ENCODE measurements around the gene ITGA11. TPM values are rescaled to one million over a fixed set of nuclear protein-coding genes. Genes with fewer than 3 reads are reported as not detected.

ITGA11 gene
- total RNA-seq, 1 donor from 2014 or later, result 7.0 TPM

GRCh38 chr15:68271854-68272471, 160.0 kb downstream of the ITGA11 start:
- TF ChIP-seq, protein P1, sequence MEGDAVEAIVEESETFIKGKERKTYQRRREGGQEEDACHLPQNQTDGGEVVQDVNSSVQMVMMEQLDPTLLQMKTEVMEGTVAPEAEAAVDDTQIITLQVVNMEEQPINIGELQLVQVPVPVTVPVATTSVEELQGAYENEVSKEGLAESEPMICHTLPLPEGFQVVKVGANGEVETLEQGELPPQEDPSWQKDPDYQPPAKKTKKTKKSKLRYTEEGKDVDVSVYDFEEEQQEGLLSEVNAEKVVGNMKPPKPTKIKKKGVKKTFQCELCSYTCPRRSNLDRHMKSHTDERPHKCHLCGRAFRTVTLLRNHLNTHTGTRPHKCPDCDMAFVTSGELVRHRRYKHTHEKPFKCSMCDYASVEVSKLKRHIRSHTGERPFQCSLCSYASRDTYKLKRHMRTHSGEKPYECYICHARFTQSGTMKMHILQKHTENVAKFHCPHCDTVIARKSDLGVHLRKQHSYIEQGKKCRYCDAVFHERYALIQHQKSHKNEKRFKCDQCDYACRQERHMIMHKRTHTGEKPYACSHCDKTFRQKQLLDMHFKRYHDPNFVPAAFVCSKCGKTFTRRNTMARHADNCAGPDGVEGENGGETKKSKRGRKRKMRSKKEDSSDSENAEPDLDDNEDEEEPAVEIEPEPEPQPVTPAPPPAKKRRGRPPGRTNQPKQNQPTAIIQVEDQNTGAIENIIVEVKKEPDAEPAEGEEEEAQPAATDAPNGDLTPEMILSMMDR (IDR thresholded peaks at IDR 0.05; ENCODE audit: insufficient read depth, low read length, poor library complexity, severe bottlenecking), result no peak
- peak; percentile 84 for DNase-seq (ENCODE audit: low read depth)
- Histone ChIP-seq H3K36me3 (ENCODE audit: control insufficient read depth, insufficient read depth, low read length) (no peaks in the 10 kb centered on the region), H3K27me3 (ENCODE audit: control insufficient read depth, insufficient read depth, low read length) (no peaks in the 10 kb centered on the region), H3K4me3 (ENCODE audit: low read depth, low read length) (no peak overlapping the region)

GRCh38 chr15:68268405-68268804, 163.6 kb downstream of the ITGA11 start:
- DNase-seq (ENCODE audit: low read depth), result no peak
- H3K36me3 ChIP-seq (ENCODE audit: control insufficient read depth, insufficient read depth, low read length), result no peaks in the 10 kb centered on the region
- TF ChIP-seq, protein P1 (IDR thresholded peaks at IDR 0.05; ENCODE audit: insufficient read depth, low read length, poor library complexity, severe bottlenecking), result no peak
- no peaks in the 10 kb centered on the region for H3K27me3 ChIP-seq (ENCODE audit: control insufficient read depth, insufficient read depth, low read length)
- no peak overlapping the region for H3K4me3 ChIP-seq (ENCODE audit: low read depth, low read length)

- TF ChIP-seq, protein P1 (IDR thresholded peaks at IDR 0.05; ENCODE audit: insufficient read depth, low read length, poor library complexity, severe bottlenecking), result no peak
- H3K27me3 ChIP-seq (ENCODE audit: control insufficient read depth, insufficient read depth, low read length), result no peaks in the 10 kb centered on the region
- no peak overlapping the region for H3K4me3 ChIP-seq (ENCODE audit: low read depth, low read length)
- H3K36me3 ChIP-seq (ENCODE audit: control insufficient read depth, insufficient read depth, low read length), result no peaks in the 10 kb centered on the region
- DNase-seq (ENCODE audit: low read depth), result no peak
Observed at GRCh38 chr15:68265674-68266073, 166.3 kb downstream of the ITGA11 start.

DNA sequence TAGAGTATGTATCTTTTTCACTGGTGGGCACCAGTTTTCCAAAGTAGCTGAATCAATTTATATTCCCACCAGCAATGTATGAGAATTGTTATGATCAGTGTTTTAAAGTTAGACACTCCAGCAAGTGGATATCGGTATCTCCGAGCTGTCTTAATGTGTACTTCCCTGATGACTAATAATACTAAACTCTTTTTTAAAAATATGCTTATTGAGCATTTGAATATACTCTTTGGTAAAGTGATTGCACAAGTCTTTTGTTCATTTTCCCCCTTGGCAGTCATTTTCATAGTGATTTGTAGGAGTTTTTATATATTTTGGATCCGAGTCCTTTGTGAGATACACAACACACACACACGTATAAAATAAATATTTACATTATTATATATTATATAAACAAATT, 166.9 kb downstream of the ITGA11 start:
- H3K4me3 ChIP-seq (ENCODE audit: low read depth, low read length), result no peak overlapping the region
- TF ChIP-seq, protein P1 (IDR thresholded peaks at IDR 0.05; ENCODE audit: insufficient read depth, low read length, poor library complexity, severe bottlenecking), result no peak
- H3K27me3 ChIP-seq (ENCODE audit: control insufficient read depth, insufficient read depth, low read length), result no peaks in the 10 kb centered on the region
- no peaks in the 10 kb centered on the region for H3K36me3 ChIP-seq (ENCODE audit: control insufficient read depth, insufficient read depth, low read length)
- no peak for DNase-seq (ENCODE audit: low read depth)

GRCh38 chr15:68264282-68264681, 167.7 kb downstream of the ITGA11 start:
- no peak overlapping the region for H3K4me3 ChIP-seq (ENCODE audit: low read depth, low read length)
- TF ChIP-seq, protein P1 (IDR thresholded peaks at IDR 0.05; ENCODE audit: insufficient read depth, low read length, poor library complexity, severe bottlenecking), result no peak
- no peaks in the 10 kb centered on the region for H3K36me3 ChIP-seq (ENCODE audit: control insufficient read depth, insufficient read depth, low read length)
- no peak for DNase-seq (ENCODE audit: low read depth)
- no peaks in the 10 kb centered on the region for H3K27me3 ChIP-seq (ENCODE audit: control insufficient read depth, insufficient read depth, low read length)
